ENCODE data around the gene SIT1. TPM values are rescaled to one million over a fixed set of nuclear protein-coding genes. Genes with fewer than 3 reads are reported as not detected.
A peak's percentile ranks its signal among the peaks of the same experiment; 100 is the strongest.

The SIT1 gene, protein sequence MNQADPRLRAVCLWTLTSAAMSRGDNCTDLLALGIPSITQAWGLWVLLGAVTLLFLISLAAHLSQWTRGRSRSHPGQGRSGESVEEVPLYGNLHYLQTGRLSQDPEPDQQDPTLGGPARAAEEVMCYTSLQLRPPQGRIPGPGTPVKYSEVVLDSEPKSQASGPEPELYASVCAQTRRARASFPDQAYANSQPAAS
- 0.06 TPM in 1 of 2 replicates, not detected in the other for polyA plus RNA-seq (2013)

DNA sequence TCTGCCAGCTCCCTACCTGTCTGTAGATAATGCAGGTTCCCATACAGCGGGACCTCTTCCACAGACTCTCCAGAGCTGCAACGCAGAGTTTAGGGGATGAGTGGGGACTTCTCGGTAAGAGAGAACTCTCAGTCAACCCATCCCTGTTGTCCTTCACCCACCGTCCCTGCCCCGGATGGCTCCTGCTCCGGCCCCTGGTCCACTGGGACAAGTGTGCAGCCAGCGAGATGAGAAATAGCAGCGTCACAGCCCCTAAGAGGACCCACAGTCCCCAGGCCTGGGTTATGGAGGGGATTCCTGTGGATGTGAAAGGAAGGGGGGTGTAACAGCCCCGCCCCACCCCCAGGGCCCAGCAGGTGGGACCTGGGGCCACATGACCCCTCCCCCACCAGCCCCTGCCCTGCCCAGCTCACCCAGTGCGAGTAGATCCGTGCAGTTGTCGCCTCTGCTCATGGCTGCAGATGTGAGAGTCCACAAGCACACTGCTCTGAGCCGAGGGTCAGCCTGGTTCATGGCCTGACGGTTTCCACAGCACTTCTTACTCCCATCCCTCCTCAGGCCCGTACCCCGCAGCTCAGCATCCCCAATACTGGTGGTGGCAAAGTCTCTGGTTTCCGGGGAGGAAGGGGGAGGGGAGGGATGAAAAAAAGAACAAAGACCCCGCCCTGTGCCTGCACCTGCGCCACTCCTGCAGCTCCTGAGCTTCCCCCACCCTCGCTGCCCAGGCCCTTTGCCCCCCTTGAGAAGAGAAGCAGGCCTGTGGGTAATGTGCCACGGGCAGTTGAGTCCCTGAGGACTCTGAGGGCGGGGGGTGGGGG, at the start of gene SIT1:
TSS of gene SIT1 (minus strand) at position 591 of the 818 bp plus-strand sequence. CDS start at position 513, 78 bp downstream.
- no CpG with 5 or more reads among the region's 22 CpGs for WGBS (ENCODE audit: extremely low coverage, insufficient coverage, insufficient read length)
- peaks cover 9% of the 10 kb centered on the region for H3K79me1 ChIP-seq (ENCODE audit: low read length)
- H4K8ac ChIP-seq (ENCODE audit: low read depth, low read length), result peak within 1 kb of the TSS; percentile 59
- H3K4ac ChIP-seq (ENCODE audit: low read depth, low read length), result no peak within 1 kb of the TSS
- H2AK5ac ChIP-seq (ENCODE audit: low read length), result no peak within 1 kb of the TSS
- no peak within 1 kb of the TSS for H4K91ac ChIP-seq (ENCODE audit: low read depth, low read length)
- no peak within 1 kb of the TSS for H3K4me2 ChIP-seq (ENCODE audit: low read length)
- no peak within 1 kb of the TSS for H3K27ac ChIP-seq (ENCODE audit: low read depth, low read length)
- no peak within 1 kb of the TSS for H4K12ac ChIP-seq (ENCODE audit: low read depth, low read length)
- H3K4me1 ChIP-seq (ENCODE audit: control insufficient read depth in 1 of 2, insufficient read depth in 2 of 2, low read length in 2 of 2), result peaks cover 8 to 21% of the 10 kb centered on the region in 2 experiments
- H3K23ac ChIP-seq (ENCODE audit: low read length), result no peak within 1 kb of the TSS
- no peak within 1 kb of the TSS for H3K9ac ChIP-seq (ENCODE audit: low read length)
- peaks cover 2% of the 10 kb centered on the region for H3K79me2 ChIP-seq (ENCODE audit: control insufficient read depth, insufficient read depth, low read length, poor library complexity)
- H3K9me3 ChIP-seq (ENCODE audit: insufficient read depth, low read depth, low read length), result no peaks in the 10 kb centered on the region
- DNase-seq, result no peak
- H3K18ac ChIP-seq (ENCODE audit: low read length), result no peak within 1 kb of the TSS
- H3K36me3 ChIP-seq (ENCODE audit: control insufficient read depth in 1 of 2, insufficient read depth in 2 of 2, low read length in 2 of 2), result no peaks in the 10 kb centered on the region
- peak within 1 kb of the TSS; percentile 34 for H3K14ac ChIP-seq (ENCODE audit: low read length)
- H2BK5ac ChIP-seq (ENCODE audit: low read depth, low read length, poor library complexity), result no peak within 1 kb of the TSS
- no peak within 1 kb of the TSS for H2AFZ ChIP-seq (ENCODE audit: insufficient read depth, low read length, poor library complexity)
- H3K4me3 ChIP-seq (ENCODE audit: low read depth, low read length), result no peak within 1 kb of the TSS
- H2BK12ac ChIP-seq (ENCODE audit: low read length), result no peak within 1 kb of the TSS
- H3K27me3 ChIP-seq (ENCODE audit: insufficient read depth, low read length), result no peaks in the 10 kb centered on the region
- no peak within 1 kb of the TSS for H2BK120ac ChIP-seq (ENCODE audit: insufficient read depth, low read length, poor library complexity)

DNA sequence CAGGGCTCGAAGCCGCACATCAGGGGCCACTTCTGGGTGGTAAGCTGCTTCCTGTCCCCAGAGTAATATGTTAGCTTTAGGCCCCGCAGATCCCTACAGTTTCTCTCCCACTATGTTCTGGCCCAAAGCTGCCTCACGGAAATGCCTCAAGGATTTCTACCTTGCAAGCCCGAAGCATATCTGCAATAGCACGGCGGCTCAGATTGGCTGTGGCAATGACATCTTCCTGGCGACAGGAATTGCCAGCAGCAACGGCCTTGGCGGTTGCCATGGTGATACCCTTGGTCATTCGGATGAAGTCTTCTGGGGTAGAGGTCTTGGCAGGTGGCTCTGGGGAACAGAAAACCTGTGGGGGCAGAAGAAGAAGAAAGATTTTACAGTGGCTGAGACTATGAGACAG, 49.3 kb upstream of the SIT1 start:
- H3K4me1 ChIP-seq (ENCODE audit: control insufficient read depth in 1 of 2, insufficient read depth in 2 of 2, low read length in 2 of 2), result no peaks in the 10 kb centered on the region

DNA sequence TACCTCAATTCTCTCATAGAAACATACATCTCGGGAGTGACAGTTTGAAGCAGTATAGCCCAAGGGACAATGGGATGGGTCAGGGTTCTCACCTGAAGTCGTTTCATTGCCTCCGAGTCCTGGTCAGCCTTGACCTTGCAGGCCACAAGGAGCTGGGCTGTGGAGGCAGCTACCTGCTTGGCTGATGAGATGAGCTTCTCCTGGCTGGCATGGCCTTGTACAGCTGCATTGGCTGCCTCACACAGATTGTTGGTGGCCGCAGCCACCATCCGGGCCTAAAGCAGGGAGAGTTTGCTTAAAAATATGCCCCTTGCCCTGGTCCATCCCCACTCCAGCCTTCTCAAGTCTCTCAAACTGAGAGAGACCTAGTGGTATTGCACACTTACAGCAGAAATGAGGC, 47.5 kb upstream of the SIT1 start:
- H3K27me3 ChIP-seq (ENCODE audit: insufficient read depth, low read length), result no peaks in the 10 kb centered on the region
- no peak overlapping the region for H3K9ac ChIP-seq (ENCODE audit: low read length)
- H3K4me2 ChIP-seq (ENCODE audit: low read length), result no peak overlapping the region
- H3K4ac ChIP-seq (ENCODE audit: low read depth, low read length), result no peak overlapping the region
- H4K8ac ChIP-seq (ENCODE audit: low read depth, low read length), result no peak overlapping the region
- H2BK120ac ChIP-seq (ENCODE audit: insufficient read depth, low read length, poor library complexity), result no peak overlapping the region
- no peak for DNase-seq
- H3K9me3 ChIP-seq (ENCODE audit: insufficient read depth, low read depth, low read length), result peaks cover 2% of the 10 kb centered on the region
- no peak overlapping the region for H4K12ac ChIP-seq (ENCODE audit: low read depth, low read length)
- H3K36me3 ChIP-seq (ENCODE audit: control insufficient read depth in 1 of 2, insufficient read depth in 2 of 2, low read length in 2 of 2), result peaks cover 52 to 66% of the 10 kb centered on the region in 2 experiments
- H2BK5ac ChIP-seq (ENCODE audit: low read depth, low read length, poor library complexity), result no peak overlapping the region
- H3K27ac ChIP-seq (ENCODE audit: low read depth, low read length), result no peak overlapping the region
- H2BK12ac ChIP-seq (ENCODE audit: low read length), result no peak overlapping the region
- H3K18ac ChIP-seq (ENCODE audit: low read length), result no peak overlapping the region
- no peaks in the 10 kb centered on the region for H3K79me1 ChIP-seq (ENCODE audit: low read length)
- no peak overlapping the region for H3K4me3 ChIP-seq (ENCODE audit: low read depth, low read length)
- H2AFZ ChIP-seq (ENCODE audit: insufficient read depth, low read length, poor library complexity), result no peak overlapping the region
- H3K4me1 ChIP-seq (ENCODE audit: control insufficient read depth in 1 of 2, insufficient read depth in 2 of 2, low read length in 2 of 2), result no peaks in the 10 kb centered on the region
- H3K79me2 ChIP-seq (ENCODE audit: control insufficient read depth, insufficient read depth, low read length, poor library complexity), result no peaks in the 10 kb centered on the region
- WGBS (ENCODE audit: extremely low coverage, insufficient coverage, insufficient read length), result no CpG with 5 or more reads among the region's 5 CpGs
- H4K91ac ChIP-seq (ENCODE audit: low read depth, low read length), result no peak overlapping the region
- H2AK5ac ChIP-seq (ENCODE audit: low read length), result no peak overlapping the region
- H3K14ac ChIP-seq (ENCODE audit: low read length), result no peak overlapping the region
- H3K23ac ChIP-seq (ENCODE audit: low read length), result no peak overlapping the region

More for the DNA sequence above, 49.3 kb upstream of the SIT1 start:
- no peak overlapping the region for H3K14ac ChIP-seq (ENCODE audit: low read length)
- H2BK12ac ChIP-seq (ENCODE audit: low read length), result no peak overlapping the region
- no peak overlapping the region for H3K9ac ChIP-seq (ENCODE audit: low read length)
- H2AFZ ChIP-seq (ENCODE audit: insufficient read depth, low read length, poor library complexity), result no peak overlapping the region
- H2BK120ac ChIP-seq (ENCODE audit: insufficient read depth, low read length, poor library complexity), result no peak overlapping the region
- no peak overlapping the region for H3K27ac ChIP-seq (ENCODE audit: low read depth, low read length)
- no peak overlapping the region for H3K4ac ChIP-seq (ENCODE audit: low read depth, low read length)
- no peak overlapping the region for H3K4me2 ChIP-seq (ENCODE audit: low read length)
- no peak overlapping the region for H3K4me3 ChIP-seq (ENCODE audit: low read depth, low read length)
- DNase-seq, result no peak
- H3K18ac ChIP-seq (ENCODE audit: low read length), result no peak overlapping the region
- no peak overlapping the region for H4K8ac ChIP-seq (ENCODE audit: low read depth, low read length)
- no peaks in the 10 kb centered on the region for H3K27me3 ChIP-seq (ENCODE audit: insufficient read depth, low read length)
- H2AK5ac ChIP-seq (ENCODE audit: low read length), result no peak overlapping the region
- H3K36me3 ChIP-seq (ENCODE audit: control insufficient read depth in 1 of 2, insufficient read depth in 2 of 2, low read length in 2 of 2), result peaks cover 69 to 84% of the 10 kb centered on the region in 2 experiments
- no peaks in the 10 kb centered on the region for H3K79me2 ChIP-seq (ENCODE audit: control insufficient read depth, insufficient read depth, low read length, poor library complexity)
- no peaks in the 10 kb centered on the region for H3K79me1 ChIP-seq (ENCODE audit: low read length)
- no peak overlapping the region for H3K23ac ChIP-seq (ENCODE audit: low read length)
- no peak overlapping the region for H4K12ac ChIP-seq (ENCODE audit: low read depth, low read length)
- WGBS (ENCODE audit: extremely low coverage, insufficient coverage, insufficient read length), result no CpG with 5 or more reads among the region's 11 CpGs
- H4K91ac ChIP-seq (ENCODE audit: low read depth, low read length), result no peak overlapping the region
- peaks cover 3% of the 10 kb centered on the region for H3K9me3 ChIP-seq (ENCODE audit: insufficient read depth, low read depth, low read length)
- no peak overlapping the region for H2BK5ac ChIP-seq (ENCODE audit: low read depth, low read length, poor library complexity)

DNA sequence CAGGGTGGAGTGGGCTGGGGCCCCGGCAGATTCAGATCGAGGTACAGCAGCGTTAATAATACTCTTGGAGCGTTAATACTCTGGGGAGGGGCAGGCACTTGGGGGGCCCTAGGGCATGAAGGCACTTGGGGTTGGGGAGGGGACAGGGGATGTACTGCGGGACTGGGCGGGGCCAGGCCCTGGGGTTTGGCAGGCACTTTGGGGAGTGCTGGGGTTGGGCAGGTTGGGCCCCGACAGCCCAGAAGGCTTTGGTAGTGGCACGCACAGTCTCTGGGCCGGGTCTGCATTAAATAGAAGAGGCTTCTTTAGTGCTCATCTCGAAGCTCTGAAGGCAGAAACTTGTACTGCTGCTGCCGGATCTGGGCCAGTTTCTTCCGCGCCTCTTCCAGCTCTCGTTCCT, 46.8 kb upstream of the SIT1 start:
- WGBS (ENCODE audit: extremely low coverage, insufficient coverage, insufficient read length), result no CpG with 5 or more reads among the region's 14 CpGs
- H2BK120ac ChIP-seq (ENCODE audit: insufficient read depth, low read length, poor library complexity), result no peak overlapping the region
- H3K4me3 ChIP-seq (ENCODE audit: low read depth, low read length), result no peak overlapping the region
- DNase-seq, result no peak
- H3K4me1 ChIP-seq (ENCODE audit: control insufficient read depth in 1 of 2, insufficient read depth in 2 of 2, low read length in 2 of 2), result no peaks in the 10 kb centered on the region
- no peak overlapping the region for H3K4me2 ChIP-seq (ENCODE audit: low read length)
- H3K79me2 ChIP-seq (ENCODE audit: control insufficient read depth, insufficient read depth, low read length, poor library complexity), result no peaks in the 10 kb centered on the region
- no peak overlapping the region for H2BK5ac ChIP-seq (ENCODE audit: low read depth, low read length, poor library complexity)
- H4K8ac ChIP-seq (ENCODE audit: low read depth, low read length), result no peak overlapping the region
- no peaks in the 10 kb centered on the region for H3K27me3 ChIP-seq (ENCODE audit: insufficient read depth, low read length)
- no peak overlapping the region for H4K91ac ChIP-seq (ENCODE audit: low read depth, low read length)
- H3K9ac ChIP-seq (ENCODE audit: low read length), result no peak overlapping the region
- peaks cover 45 to 58% of the 10 kb centered on the region in 2 experiments for H3K36me3 ChIP-seq (ENCODE audit: control insufficient read depth in 1 of 2, insufficient read depth in 2 of 2, low read length in 2 of 2)
- no peak overlapping the region for H3K4ac ChIP-seq (ENCODE audit: low read depth, low read length)
- H2AFZ ChIP-seq (ENCODE audit: insufficient read depth, low read length, poor library complexity), result no peak overlapping the region
- H4K12ac ChIP-seq (ENCODE audit: low read depth, low read length), result no peak overlapping the region
- H2AK5ac ChIP-seq (ENCODE audit: low read length), result no peak overlapping the region
- no peaks in the 10 kb centered on the region for H3K79me1 ChIP-seq (ENCODE audit: low read length)
- H3K18ac ChIP-seq (ENCODE audit: low read length), result no peak overlapping the region
- no peak overlapping the region for H2BK12ac ChIP-seq (ENCODE audit: low read length)
- H3K14ac ChIP-seq (ENCODE audit: low read length), result no peak overlapping the region
- no peak overlapping the region for H3K27ac ChIP-seq (ENCODE audit: low read depth, low read length)
- peaks cover 2% of the 10 kb centered on the region for H3K9me3 ChIP-seq (ENCODE audit: insufficient read depth, low read depth, low read length)
- H3K23ac ChIP-seq (ENCODE audit: low read length), result no peak overlapping the region

Measured in trophoblast cell (in vitro differentiated cells and primary cell).